Nephron (organoid): Measurements from ENCODE around the gene OS9.

ENCODE experiments used
- H3K27ac Mint-ChIP-seq, 3 experiments: 2 replicates each; pipeline ENCODE4 v1.8.0; 2020; ENCODE audit warnings: mixed read lengths in 3 of 3, mild to moderate bottlenecking in 2 of 3, moderate library complexity in 1 of 3
- H3K27me3 Mint-ChIP-seq: 2 replicates; pipeline ENCODE4 v1.8.0; 2021; ENCODE audit warnings: low read depth, mild to moderate bottlenecking, moderate library complexity, mixed read lengths
- H3K36me3 Mint-ChIP-seq: 2 replicates; pipeline ENCODE4 v1.8.0; 2020; ENCODE audit warnings: low read depth, mixed read lengths
- H3K4me1 Mint-ChIP-seq: 2 replicates; pipeline ENCODE4 v1.8.0; 2020; ENCODE audit warnings: mixed read lengths
- H3K4me3 Mint-ChIP-seq, 3 experiments: 2 replicates each; pipeline ENCODE4 v1.8.0; 2020; ENCODE audit warnings: mild to moderate bottlenecking in 3 of 3, mixed read lengths in 3 of 3, moderate library complexity in 2 of 3
- H3K9me3 Mint-ChIP-seq: 2 replicates; pipeline ENCODE4 v1.8.0; 2020; ENCODE audit warnings: mixed read lengths
- CTCF ChIP-seq, 3 experiments: fragments of 200-600 bp; sonication (generic); IDR thresholded peaks; one replicate each; pipeline ENCODE4 v1.5.0; 2021; ENCODE audit warnings: antibody characterized with exemption in 3 of 3; ENCODE audit not compliant: unreplicated experiment in 3 of 3

The OS9 gene

GRCh38 chr12:57755194-57755453 is 61.2 kb downstream of the OS9 start:
- TF ChIP-seq CTCF (IDR thresholded peaks at IDR 0.05; ENCODE audit: unreplicated experiment in 3 of 3), result no peak
- peak overlapping the region in 1 of 3 experiments; percentile 17 for H3K4me3 Mint-ChIP-seq
- H3K9me3 Mint-ChIP-seq, result no peaks in the 10 kb centered on the region
- no peak overlapping the region for H3K27ac Mint-ChIP-seq
- H3K36me3 Mint-ChIP-seq, result peaks cover 35% of the 10 kb centered on the region
- peaks cover 55% of the 10 kb centered on the region for H3K27me3 Mint-ChIP-seq
- H3K4me1 Mint-ChIP-seq, result peaks cover 46% of the 10 kb centered on the region

- TF ChIP-seq CTCF (IDR thresholded peaks at IDR 0.05; ENCODE audit: unreplicated experiment in 3 of 3), result no peak
- Mint-ChIP-seq H3K36me3 (peaks cover 30% of the 10 kb centered on the region), H3K9me3 (no peaks in the 10 kb centered on the region), H3K27me3 (peaks cover 61% of the 10 kb centered on the region), H3K4me3 (peak overlapping the region; percentile 80 to 88 (median 82)), H3K27ac (peak overlapping the region in 2 of 3 experiments; percentile 7 to 77), H3K4me1 (peaks cover 46% of the 10 kb centered on the region)
Observed at GRCh38 chr12:57755454-57756372, 61.8 kb downstream of the OS9 start.

GRCh38 chr12:57756406-57757341 is 62.7 kb downstream of the OS9 start:
- H3K4me1 Mint-ChIP-seq, result peaks cover 38% of the 10 kb centered on the region
- peak overlapping the region; percentile 80 to 88 (median 82) for H3K4me3 Mint-ChIP-seq
- H3K9me3 Mint-ChIP-seq, result no peaks in the 10 kb centered on the region
- peaks cover 70% of the 10 kb centered on the region for H3K27me3 Mint-ChIP-seq
- peaks cover 20% of the 10 kb centered on the region for H3K36me3 Mint-ChIP-seq
- H3K27ac Mint-ChIP-seq, result peak overlapping the region in 2 of 3 experiments; percentile 7 to 77
- TF ChIP-seq CTCF (IDR thresholded peaks at IDR 0.05; ENCODE audit: unreplicated experiment in 3 of 3), result peak; percentile 44 to 67 (median 48)

- peaks cover 29% of the 10 kb centered on the region for H3K4me1 Mint-ChIP-seq
Observed at GRCh38 chr12:57757771-57758170, 63.8 kb downstream of the OS9 start.

More at GRCh38 chr12:57757771-57758170, 63.8 kb downstream of the OS9 start:
- no peak overlapping the region for H3K27ac Mint-ChIP-seq
- no peaks in the 10 kb centered on the region for H3K9me3 Mint-ChIP-seq
- H3K4me3 Mint-ChIP-seq, result peak overlapping the region; percentile 56 to 77 (median 69)
- peaks cover 76% of the 10 kb centered on the region for H3K27me3 Mint-ChIP-seq
- TF ChIP-seq CTCF (IDR thresholded peaks at IDR 0.05; ENCODE audit: unreplicated experiment in 3 of 3), result no peak
- H3K36me3 Mint-ChIP-seq, result peaks cover 16% of the 10 kb centered on the region
